GM18507 (cell line): Measurements from ENCODE around the gene MAD1L1.
"Not testable (repeated sequence)": the region's sequence is repeated elsewhere in the genome, so short reads cannot be mapped to it uniquely, and the experiment has no call there.

Experiments used
- DNase-seq: peaks from one replicate; pipeline ENCODE4 v3.0.0; 2011; ENCODE audit warnings: low read depth; ENCODE audit not compliant: insufficient read length; ENCODE audit errors: extremely low spot score
- FAIRE-seq: peaks from 2 replicates; lab custom pipeline; 2011; peaks lifted over from hg19 to GRCh38; lab: Jason Lieb, UNC

MAD1L1 gene

DNA sequence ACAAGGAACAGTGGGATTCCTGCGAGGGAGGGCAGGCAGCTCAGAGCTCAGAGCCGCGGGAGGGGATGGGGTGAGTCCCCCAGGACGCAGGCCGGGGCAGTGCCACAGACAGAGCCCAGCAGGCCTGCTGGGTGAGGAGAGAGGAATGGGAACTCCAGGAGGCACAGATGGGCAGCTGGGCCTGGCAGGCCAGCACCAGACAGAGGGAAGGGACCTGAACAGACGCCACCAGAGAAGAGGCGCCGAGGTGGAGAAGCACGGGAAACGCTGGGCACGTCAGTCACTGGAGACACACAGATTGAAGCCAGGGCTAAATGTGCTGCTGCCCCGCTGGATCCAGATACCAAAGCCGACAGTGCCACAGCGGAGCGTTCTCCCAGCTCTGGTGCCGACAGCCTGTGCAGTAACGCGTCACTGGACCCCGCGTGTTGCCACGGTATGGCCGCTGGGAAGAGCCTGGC is 225.8 kb downstream of the MAD1L1 start:
- DNase-seq (no peak), FAIRE-seq (no peak)

DNA sequence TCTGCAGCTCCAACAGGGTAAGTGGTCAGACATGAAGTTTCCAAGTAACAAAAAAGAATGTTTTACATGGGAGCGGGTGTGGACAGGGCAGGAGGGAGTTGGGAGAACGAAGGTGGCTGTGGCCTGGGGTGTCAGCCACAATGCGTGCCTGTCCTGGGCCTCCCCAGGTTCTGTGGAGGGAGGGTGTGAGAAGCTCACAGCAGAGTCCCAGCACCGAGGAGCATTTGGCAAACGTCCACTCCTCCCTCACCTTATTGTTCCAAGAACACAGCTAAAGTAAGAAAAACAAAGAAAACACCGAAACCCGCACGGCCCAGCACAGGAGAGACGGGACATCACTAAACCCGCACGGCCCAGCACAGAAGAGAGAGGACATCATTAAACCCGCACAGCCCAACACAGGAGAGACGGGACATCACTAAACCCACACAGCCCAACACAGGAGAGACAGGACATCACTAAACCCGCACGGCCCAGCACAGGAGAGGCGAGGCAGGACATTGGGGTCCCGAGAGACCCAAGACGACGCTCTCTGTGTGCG is 226.4 kb downstream of the MAD1L1 start:
- FAIRE-seq = no peak
- DNase-seq = no peak

DNA sequence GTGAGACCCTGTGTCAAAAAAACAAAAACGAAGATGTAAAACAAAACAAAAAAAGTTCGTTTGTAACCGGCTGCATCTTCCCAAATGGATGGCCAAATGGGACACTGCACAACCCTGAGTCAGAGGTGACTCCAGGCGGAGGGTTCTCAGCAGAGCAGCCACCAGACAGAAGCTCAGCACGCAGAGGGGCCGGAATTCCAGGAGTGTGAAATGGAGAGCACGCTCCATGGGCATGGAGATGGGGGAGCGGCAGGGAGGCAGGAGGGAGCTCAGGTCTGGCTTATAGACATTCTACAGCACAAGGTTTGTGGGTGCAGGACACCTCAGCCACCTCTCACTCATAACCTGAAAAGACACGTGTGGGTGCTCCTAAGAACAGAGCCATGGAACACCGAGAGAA is 227.0 kb downstream of the MAD1L1 start:
- no peak for FAIRE-seq
- DNase-seq = no peak

DNA sequence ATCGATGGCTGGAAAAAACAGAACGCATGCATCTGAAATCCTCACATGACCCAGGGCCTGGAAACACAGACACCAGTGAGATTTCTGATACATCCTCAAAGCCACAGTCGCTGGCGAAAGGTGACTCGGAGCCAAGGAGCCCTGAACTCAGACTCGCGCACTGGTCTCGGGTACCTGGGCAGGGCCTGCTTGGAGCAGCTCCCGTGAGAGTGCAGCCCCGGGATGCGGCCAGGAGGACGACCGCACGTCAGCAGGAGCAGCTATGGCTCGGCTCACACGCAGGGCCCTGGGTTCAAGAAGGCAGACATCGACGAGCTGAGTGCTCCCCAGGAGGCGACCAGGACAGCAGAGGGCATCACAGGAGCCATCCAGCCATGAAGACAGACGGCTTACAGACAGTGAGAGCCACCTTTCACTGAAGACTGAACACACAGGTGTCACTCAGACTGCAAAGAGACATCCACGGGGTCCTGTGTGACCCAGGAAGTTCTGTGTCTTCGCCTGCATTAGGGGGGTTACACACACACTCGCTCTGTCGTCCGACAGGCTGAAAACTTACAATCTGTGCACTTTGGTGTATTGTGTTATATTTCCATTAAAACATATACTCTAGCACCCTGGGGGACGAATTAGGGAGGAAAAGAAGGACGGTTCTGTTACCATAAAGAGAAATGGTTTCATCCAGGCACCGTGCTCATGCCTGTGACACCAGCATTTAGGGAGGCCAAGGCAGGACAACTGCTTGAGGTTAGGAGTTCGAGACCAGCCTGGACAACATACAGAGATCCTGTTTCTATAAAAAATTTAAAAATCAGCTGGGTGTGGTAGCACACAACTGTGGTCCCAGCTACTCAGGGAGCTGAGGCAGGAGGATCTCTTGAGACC is 227.7 kb downstream of the MAD1L1 start:
- FAIRE-seq = no peak

DNA sequence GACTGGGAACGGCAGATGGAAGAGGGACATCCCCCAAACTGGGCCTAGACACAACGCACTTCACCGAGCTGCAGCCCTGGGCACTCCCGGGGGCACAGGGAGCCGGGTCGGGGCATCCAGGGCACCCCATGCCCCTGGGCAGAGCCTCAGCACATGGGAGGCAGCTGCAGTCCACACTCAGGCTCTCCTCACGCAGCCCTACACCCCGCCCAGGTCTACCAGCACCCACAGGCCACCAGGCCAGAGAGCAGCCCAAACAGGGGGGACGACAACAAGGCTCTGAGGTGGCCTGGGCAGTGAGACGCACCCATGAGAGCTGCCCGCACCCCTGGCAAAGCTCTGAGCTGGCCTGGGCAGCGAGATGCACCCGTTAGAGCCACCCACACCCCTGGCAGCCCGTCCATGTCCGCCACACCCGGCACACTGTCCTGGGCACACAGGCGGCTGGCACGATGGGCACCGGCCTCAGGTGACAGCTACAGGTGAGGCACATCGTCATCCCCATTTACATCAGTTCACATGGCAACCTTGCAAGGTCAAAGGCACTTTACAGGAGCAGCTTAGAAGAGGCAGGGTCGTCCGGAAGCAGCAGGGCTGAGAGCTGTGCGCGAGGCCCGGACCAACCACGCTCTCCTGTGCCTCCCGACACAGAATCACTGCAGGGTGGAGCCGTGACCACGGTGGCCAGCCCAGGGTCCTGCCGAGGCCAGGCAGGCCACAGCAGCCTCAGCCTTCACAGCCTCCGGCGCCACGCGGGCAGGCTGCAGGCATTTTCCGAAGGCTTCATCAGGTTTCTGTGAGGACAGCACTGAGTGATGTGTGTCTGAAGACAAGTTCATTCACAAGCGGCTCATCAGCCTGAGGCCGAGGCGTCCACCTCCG is 228.6 kb downstream of the MAD1L1 start:
- FAIRE-seq (no peak), DNase-seq (no peak)

More for the DNA sequence above, 227.7 kb downstream of the MAD1L1 start:
- no peak for DNase-seq

DNA sequence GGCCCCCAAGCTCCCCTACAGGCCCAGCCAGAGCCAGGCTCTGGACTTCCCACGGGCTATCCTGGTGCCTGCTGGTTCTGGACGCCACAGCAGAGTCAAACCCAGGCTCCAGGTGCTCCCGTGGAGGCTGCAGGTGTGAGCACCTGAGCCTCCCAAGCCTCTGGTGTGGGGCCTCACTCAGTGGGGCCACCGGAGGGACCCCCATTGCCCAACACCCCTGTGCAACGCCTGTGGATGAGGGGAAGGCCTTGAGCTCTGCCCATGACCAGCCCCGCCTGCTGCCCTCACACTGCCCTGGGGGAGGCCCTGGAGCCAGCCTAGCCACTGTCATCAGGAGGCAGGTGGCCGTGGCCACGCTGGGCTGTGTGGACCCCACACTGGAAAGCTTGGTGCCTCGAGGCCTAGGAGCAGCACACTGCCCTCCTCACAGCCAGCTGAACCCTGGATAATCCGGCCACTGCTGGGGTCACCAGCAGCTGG is 229.3 kb downstream of the MAD1L1 start:
- FAIRE-seq = no peak
- DNase-seq = no peak

DNA sequence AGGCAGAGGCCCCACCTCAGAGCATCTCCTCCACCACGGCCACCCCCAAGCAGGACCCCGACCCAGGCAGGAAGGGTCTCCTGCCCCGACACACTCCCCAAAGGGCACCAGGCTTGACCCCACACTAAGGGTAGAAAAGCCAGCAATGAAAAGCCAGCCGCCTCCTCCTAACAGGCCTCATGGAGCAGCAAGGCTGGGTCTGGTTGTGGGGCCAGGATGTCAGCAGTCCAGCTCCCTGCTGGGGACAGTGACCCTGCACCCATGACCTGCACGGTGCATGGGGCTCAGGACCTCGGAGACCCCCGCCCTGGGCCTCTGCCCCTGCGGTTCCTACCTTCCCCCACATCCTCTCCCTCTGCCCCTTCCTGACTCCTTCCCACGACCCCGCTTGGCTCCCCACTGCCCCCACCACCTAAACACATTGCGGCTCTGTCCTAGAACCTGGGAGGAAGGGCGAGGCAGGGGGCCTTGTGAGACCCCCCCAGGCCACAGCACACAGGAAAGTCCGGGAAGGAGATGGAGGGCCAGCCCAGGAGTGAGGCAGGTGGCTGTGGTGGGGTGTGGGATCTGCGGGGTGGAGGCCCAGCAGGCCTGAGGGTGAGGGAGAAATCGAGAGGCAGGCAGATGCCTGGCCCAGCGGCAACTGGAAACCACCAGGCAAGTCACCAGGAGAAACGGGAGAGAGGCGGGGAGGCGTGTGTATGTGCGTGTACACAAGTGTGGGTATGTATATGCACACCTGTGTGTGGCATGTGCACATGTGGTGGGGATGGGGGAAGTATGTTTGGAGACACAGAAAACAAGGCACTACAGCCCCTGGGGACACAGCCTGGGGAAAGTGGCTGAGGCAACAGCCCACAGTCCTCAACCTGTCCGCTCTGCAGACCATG is 229.9 kb downstream of the MAD1L1 start:
- FAIRE-seq = no peak
- no peak for DNase-seq

DNA sequence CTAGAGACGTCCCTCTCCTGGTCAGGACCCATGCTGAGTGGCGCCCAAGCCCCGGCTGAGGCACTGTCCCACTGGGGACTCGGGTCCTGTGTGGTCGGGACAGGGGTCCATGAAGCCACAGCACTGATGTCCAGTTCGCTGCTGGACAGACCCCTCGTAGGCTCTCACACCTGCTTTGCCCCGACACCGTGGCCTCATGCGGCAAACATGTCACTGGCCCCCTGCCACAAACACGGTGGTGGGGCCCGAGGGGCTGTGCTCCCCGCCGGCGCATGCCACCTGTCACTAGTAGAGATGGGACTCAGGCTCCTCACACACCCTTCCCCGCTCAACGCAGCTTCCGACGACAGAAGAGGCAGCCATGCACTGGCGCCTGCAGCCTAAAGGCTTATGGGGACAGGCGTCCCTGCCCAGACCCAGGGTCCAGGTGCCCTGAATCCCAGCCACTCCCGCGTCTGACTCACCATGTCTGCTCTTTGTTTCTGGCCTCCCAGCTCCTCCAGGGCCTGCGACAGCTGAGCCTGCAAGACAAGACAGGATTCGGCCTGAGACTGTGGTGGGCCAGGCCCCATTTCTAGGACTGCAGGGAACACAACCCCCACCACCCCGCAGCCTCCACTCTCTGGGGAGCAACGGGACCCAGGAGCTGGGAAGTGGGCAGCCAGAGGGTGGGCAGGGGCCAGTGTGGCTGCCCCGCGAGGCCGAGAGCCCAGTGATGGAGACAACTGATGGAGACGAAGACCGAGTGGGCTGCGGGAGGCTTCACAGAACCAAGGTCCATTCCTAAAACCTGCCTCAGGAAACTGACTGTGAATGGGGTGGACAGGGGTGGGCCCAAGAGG is 230.9 kb downstream of the MAD1L1 start:
- FAIRE-seq = no peak
- DNase-seq = no peak

DNA sequence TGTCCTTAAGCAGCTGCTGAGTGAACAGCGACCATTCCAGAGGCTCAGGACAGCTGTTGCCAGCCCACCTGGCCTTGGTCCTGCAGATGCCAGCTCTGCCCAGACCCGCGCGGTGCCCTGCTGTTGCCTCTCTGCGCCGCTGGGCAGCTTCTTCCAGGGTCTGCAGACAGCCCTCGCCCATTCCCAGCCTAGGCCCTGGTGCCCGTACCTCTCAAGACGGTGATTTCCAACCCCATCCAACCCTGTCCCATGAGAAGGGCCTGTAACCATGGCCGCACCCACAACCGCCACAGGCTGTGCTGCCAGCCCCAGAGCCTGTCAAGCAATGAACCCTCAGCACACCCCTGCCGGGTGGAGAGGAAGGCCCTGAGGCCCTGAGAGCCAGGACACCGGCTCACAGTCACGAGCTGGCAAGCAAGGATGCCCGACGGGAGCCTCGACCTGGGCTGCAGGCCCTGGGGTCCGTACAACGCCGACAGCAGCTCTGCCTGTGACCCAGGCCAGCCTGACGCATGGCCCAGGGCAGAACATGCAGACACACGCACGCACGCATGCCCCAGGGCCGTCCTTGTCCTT is 231.9 kb downstream of the MAD1L1 start:
- no peak for FAIRE-seq

DNA sequence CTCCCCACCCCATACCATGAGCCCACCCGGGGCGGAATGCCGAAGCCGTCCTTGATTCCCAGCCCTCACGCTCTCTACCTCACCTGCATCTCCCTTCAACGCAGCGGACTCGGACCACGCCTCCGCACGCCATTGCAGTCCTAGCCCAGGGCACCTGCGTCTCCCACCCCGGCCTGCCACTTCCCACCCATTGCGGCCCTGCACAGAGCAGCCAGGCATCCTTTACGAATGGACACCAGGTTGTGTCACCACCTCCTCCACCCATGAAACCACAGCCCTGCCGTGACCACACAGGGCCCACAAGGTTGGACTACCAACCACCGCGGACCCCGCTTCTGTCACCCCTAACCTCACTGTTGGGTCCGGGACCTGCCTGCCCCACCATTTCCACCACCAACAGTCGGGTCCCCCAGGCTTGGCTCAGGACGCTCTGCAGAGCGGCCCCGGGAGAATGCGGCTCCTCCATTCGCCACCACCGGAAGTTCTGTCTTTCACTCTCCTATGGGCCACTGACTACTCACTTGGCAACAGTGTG is 232.5 kb downstream of the MAD1L1 start:
- FAIRE-seq (no peak), DNase-seq (no peak)

More for the DNA sequence above, 231.9 kb downstream of the MAD1L1 start:
- DNase-seq = no peak

DNA sequence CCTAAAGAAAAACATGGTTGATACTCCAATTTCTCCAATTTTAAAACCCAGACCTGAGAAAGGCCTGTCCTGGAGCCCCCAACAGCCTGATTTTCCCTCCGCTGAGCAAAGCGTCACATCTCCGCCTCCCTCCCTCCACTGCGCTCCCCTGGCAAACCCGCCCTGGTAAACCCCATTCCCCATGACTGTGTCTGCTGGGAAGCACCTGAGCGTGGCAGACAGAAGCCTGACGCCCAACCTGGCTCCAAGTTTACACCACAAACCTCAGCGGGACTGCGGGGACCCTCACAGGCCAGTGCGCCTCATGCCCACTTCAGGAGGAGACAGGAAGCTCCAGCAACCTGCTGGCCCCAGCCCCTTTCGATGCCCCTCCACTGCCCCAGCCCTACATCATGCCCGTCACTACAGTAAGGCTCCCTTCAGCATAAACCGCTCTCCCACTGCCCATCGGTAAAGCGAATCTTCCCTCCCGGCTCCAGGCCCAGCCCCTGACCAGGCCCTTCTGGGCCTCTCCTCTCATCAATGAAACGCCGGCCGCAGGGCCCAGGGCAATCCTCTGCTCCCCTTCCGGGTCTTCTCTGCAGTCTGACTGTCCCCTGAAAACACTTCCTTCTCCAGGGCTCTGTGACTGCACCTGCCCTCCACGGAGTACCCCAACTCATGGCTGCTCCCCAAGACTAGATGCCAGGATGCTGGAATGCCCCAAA is 233.3 kb downstream of the MAD1L1 start:
- FAIRE-seq (no peak), DNase-seq (no peak)

DNA sequence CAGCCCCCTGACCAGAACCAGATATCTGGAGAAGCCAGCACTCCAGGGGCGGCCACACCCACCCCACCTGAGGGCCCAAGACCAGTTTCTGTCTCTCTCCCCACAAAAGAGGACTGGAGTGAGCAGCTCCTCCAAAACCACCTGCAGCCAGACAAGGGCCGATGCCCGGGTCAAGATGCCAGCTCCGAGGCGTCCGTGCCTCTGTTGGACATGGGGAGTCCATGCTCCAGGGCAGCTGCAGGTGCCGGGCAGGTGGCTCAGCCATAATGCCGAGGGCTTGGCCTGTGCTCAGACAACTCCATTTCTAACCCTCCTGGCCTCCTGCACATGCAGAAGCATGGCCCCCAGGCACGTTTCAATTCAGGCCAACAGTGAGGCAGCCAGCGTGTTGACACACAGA is 234.6 kb downstream of the MAD1L1 start:
- FAIRE-seq = no peak
- DNase-seq = no peak

DNA sequence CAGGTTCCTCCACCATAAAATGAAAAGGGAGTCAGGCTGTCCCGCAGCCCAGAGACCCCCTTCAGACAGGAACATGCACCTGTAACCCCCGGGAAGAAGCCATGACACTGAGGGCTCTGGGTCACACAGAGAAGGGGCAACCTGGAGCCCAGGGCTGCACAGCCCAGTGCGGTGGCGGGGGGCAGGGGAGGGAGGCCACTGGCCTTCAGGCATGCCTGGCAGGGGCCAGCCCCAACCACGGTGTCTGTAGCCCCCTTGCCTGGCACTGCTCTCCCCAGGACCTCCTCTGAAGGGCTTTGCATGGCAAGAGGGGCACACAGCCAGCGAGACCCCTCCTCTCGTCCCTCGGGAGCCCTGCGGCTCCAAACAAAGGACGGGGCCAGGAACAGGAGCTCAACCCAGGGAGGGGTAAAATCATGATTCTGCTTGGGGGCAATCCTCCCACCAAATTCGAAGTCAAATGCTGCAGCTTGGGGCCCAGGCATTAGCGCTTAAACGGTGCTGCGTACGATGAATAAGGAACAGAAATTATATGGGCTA is 235.1 kb downstream of the MAD1L1 start:
- FAIRE-seq = no peak
- DNase-seq = no peak

DNA sequence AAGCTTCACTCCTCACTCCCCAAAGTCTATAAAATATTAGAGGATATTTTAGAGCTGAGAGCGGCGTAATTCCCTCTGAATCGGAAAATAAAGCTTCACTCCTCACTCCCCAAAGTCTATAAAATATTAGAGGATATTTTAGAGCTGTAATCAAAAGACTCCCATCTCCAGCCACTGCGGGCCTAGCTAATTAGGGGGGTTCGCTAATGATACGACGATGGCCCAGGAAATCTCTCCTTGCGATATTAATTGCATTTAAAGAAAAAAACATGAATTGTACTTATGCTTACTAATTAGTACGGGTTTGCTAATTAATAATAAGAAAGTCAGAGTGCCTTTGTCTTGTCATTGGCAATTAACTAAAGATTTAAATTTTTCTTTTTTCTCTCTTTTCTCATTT is 235.9 kb downstream of the MAD1L1 start:
- FAIRE-seq = no peak

DNA sequence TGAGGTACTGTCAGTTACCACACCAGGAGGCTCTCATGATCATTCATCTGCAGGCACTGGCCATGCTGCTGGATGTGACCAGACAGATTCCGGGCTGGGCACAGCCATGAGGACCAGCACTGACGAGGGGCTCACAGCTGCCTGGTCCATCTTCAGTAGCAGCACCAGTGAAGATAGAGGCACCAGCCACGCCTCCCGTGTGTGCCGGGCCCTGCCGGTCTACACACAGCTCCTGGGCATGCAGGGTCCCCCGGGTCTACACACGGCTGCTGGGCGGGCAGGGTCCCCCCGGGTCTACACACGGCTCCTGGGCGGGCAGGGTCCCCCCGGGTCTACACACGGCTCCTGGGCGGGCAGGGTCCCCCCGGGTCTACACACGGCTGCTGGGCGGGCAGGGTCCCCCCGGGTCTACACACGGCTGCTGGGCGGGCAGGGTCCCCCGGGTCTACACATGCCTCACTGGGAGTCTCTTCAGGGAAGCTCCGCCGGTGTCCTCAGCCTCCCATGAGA is 236.8 kb downstream of the MAD1L1 start:
- DNase-seq, FAIRE-seq: not testable (repeated sequence)

More for the DNA sequence above, 235.9 kb downstream of the MAD1L1 start:
- DNase-seq = no peak

DNA sequence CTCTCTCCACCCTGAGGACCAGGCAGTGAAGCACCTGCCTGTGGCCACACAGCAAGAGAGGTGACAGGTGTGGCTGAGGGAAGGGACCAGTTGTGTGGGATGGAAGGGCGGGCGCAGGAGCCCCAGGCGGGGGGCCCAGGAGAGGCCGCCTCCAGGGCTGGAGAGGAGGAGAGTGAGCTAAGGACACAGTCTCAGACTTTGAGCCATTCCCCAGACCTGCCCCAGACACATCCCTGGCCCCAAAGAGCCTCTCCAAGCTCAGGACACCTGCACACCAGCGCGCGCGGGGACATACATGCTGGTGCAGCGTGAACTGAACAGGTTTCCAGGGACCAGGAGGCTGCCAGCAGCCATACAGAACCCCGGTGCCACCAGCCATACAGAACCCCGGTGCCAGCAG is 237.3 kb downstream of the MAD1L1 start:
- DNase-seq (no peak), FAIRE-seq (no peak)

DNA sequence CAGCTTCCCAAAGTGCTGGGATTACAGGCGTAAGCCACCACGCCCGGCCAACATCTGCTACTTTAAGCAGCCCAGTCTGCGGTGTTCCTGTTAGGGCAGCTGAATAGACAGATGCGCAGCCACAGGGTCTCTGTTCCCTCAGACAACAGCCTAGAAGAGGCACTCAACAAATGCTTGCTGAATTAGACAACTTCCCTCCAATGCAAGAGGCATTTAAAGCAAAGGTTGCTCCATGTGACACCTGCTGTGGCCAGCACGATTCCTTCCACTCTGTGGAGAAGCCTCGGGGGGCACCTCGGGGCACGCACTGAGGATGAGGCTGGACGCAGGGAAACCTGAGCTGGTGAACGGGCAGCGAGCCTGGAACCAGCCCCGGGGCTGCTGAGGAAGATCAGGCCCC is 237.8 kb downstream of the MAD1L1 start:
- DNase-seq (no peak), FAIRE-seq (no peak)
